HCT116 (cell line): ENCODE measurements around the gene NFAT5. TPM values are rescaled to one million over a fixed set of nuclear protein-coding genes. Genes with fewer than 3 reads are reported as not detected.

Experiments
- ATAC-seq: fragments of 200-7000 bp; cut with Tn5 transposase; 2 replicates; pipeline ENCODE4 v1.9.1; 2020; ENCODE audit warnings: mild to moderate bottlenecking, moderate library complexity
- BruUV-seq: library from RNA; stranded (reverse); fragments of 400-500 nt; replicated peaks from 2 replicates; lab custom pipeline; 2021; lab: Mats Ljungman, UMichigan
- CTCF ChIA-PET: fragments of 300-600 bp; sonication (Branson Sonifier 250); formaldehyde crosslinking; loops from one replicate; lab custom pipeline; 2021; ENCODE audit warnings: antibody characterized with exemption; lab: Charles Lee
- POLR2A ChIA-PET: fragments of 300-600, 350-600 bp; sonication (Branson Sonifier 250); formaldehyde crosslinking; loops from one replicate; lab custom pipeline; 2021; ENCODE audit warnings: antibody characterized with exemption; lab: Charles Lee
- RAD21 ChIA-PET, 2 experiments: fragments of 300-600 bp; sonication (Branson Sonifier 250); formaldehyde crosslinking; loops; one replicate each; lab custom pipeline; 2023; ENCODE audit warnings: low total read pairs in 2 of 2; ENCODE audit not compliant: uncharacterized antibody in 2 of 2, unreplicated experiment in 2 of 2, low non-redundant PET in 1 of 2; lab: Charles Lee
- DNase-seq: peaks from one replicate; pipeline ENCODE4 v3.0.0-alpha.2; 2010; ENCODE audit warnings: low read depth, low spot score
- H2AFZ ChIP-seq: fragments of 200-600 bp; shearing (Covaris generic), sonication (generic); 2 replicates; pipeline ENCODE4 v1.6.1; 2017; ENCODE audit warnings: low read depth, mixed run types, mixed read lengths, antibody characterized with exemption, low read length; ENCODE audit not compliant: poor library complexity, severe bottlenecking
- H3K27ac ChIP-seq: 2 replicates; pipeline ENCODE4 v1.5.1; 2012; ENCODE audit warnings: low read depth, low read length
- H3K27me3 ChIP-seq: fragments of 200-600 bp; sonication (generic); 2 replicates; pipeline ENCODE4 v1.6.1; 2016; ENCODE audit warnings: mixed run types, low read length, mixed read lengths; ENCODE audit not compliant: insufficient read depth
- H3K36me3 ChIP-seq, 2 experiments: fragments of 200-500 bp in 1 of 2; fragments of 200-600 bp in 1 of 2; sonication (Bioruptor generic) in 1 of 2; sonication (generic) in 1 of 2; 2 replicates each; pipeline versions ENCODE4 v1.5.1 to v1.6.1; 2014 to 2016; ENCODE audit warnings: low read length in 2 of 2, inconsistent platforms in 1 of 2, mixed read lengths in 1 of 2, mixed run types in 1 of 2; ENCODE audit not compliant: insufficient read depth in 2 of 2, control insufficient read depth in 1 of 2
- H3K4me1 ChIP-seq, 2 experiments: fragments of 200-600 bp in 1 of 2; sonication (generic) in 1 of 2; 2 replicates each; pipeline versions ENCODE4 v1.5.1 to v1.6.1; 2012 to 2017; ENCODE audit warnings: low read length in 2 of 2, inconsistent platforms in 1 of 2, mild to moderate bottlenecking in 1 of 2, mixed read lengths in 1 of 2, mixed run types in 1 of 2, moderate library complexity in 1 of 2; ENCODE audit not compliant: insufficient read depth in 2 of 2, control insufficient read depth in 1 of 2
- H3K4me2 ChIP-seq: fragments of 200-600 bp; sonication (generic); 2 replicates; pipeline ENCODE4 v1.6.1; 2017; ENCODE audit warnings: mixed run types, low read length, mixed read lengths
- H3K4me3 ChIP-seq, 2 experiments: fragments of 200-600 bp in 1 of 2; sonication (generic) in 1 of 2; replicated peaks in 1 of 2; 2 replicates each; pipeline ENCODE4 v1.5.1; 2011 to 2016; ENCODE audit warnings: low read length in 2 of 2, control low read depth in 1 of 2, low read depth in 1 of 2, mild to moderate bottlenecking in 1 of 2, mixed read lengths in 1 of 2, mixed run types in 1 of 2
- H3K79me2 ChIP-seq: fragments of 200-600 bp; sonication (generic); 2 replicates; pipeline ENCODE4 v1.6.1; 2017; ENCODE audit warnings: mild to moderate bottlenecking, mixed run types, low read length, moderate library complexity, mixed read lengths; ENCODE audit not compliant: insufficient read depth
- H3K9ac ChIP-seq: fragments of 200-600 bp; sonication (generic); 2 replicates; pipeline ENCODE4 v1.6.1; 2016; ENCODE audit warnings: low read length, mixed read lengths
- H3K9me2 ChIP-seq: fragments of 200-600 bp; sonication (generic), shearing (Covaris generic); 2 replicates; pipeline ENCODE4 v1.6.1; 2017; ENCODE audit warnings: mixed run types, mild to moderate bottlenecking, moderate library complexity; ENCODE audit not compliant: insufficient read depth
- H3K9me3 ChIP-seq, 2 experiments: fragments of 200-500 bp in 1 of 2; fragments of 200-600 bp in 1 of 2; sonication (Bioruptor generic) in 1 of 2; sonication (generic) in 1 of 2; 2 replicates each; pipeline ENCODE4 v1.6.1; 2014 to 2017; ENCODE audit warnings: low read length in 2 of 2, mixed read lengths in 2 of 2, inconsistent platforms in 1 of 2, low read depth in 1 of 2, mild to moderate bottlenecking in 1 of 2, mixed run types in 1 of 2, moderate library complexity in 1 of 2; ENCODE audit not compliant: control insufficient read depth in 1 of 2, insufficient read depth in 1 of 2
- H4K20me1 ChIP-seq: fragments of 200-600 bp; sonication (generic), shearing (Covaris generic); 2 replicates; pipeline ENCODE4 v1.6.1; 2017; ENCODE audit warnings: mixed run types, mild to moderate bottlenecking, moderate library complexity; ENCODE audit not compliant: insufficient read depth
- ATF3 ChIP-seq: IDR thresholded peaks from 2 replicates; pipeline ENCODE4 v1.6.1; 2012
- CBX3 ChIP-seq: IDR thresholded peaks from 2 replicates; pipeline ENCODE4 v1.6.1; 2012; ENCODE audit warnings: low read depth
- CEBPB ChIP-seq: IDR thresholded peaks from 2 replicates; pipeline ENCODE4 v1.6.1; 2012; ENCODE audit warnings: low read depth
- CTCF ChIP-seq, 3 experiments: fragments of 200-600 bp in 1 of 3; sonication (generic) in 1 of 3; IDR thresholded peaks in 2 of 3; conservative IDR thresholded peaks in 1 of 3; 2 replicates each; pipeline ENCODE4 v1.5.1; 2012 to 2017; ENCODE audit warnings: low read depth in 2 of 3, low read length in 2 of 3, antibody characterized with exemption in 1 of 3, borderline replicate concordance in 1 of 3, control low read depth in 1 of 3, mild to moderate bottlenecking in 1 of 3, mixed read lengths in 1 of 3, mixed run types in 1 of 3, moderate library complexity in 1 of 3; ENCODE audit not compliant: insufficient read depth in 1 of 3
- EGR1 ChIP-seq: IDR thresholded peaks from 2 replicates; pipeline ENCODE4 v1.6.1; 2012; ENCODE audit warnings: low read depth
- ELF1 ChIP-seq: IDR thresholded peaks from 2 replicates; pipeline ENCODE4 v1.6.1; 2012; ENCODE audit warnings: low read depth, borderline replicate concordance
- EZH2 ChIP-seq: fragments of 200-600 bp; sonication (generic); IDR thresholded peaks from 2 replicates; pipeline ENCODE4 v1.6.1; 2017; ENCODE audit warnings: antibody characterized with exemption, mixed run types
- EZH2phosphoT487 ChIP-seq: fragments of 200-600 bp; IDR thresholded peaks from 2 replicates; pipeline ENCODE4 v1.6.1; 2018; ENCODE audit warnings: antibody characterized with exemption, borderline replicate concordance
- FOSL1 ChIP-seq: IDR thresholded peaks from 2 replicates; pipeline ENCODE4 v1.6.1; 2012; ENCODE audit warnings: low read depth
- POLR2A ChIP-seq: IDR thresholded peaks from 2 replicates; pipeline ENCODE4 v1.7.0; 2011; ENCODE audit warnings: borderline replicate concordance; ENCODE audit not compliant: insufficient read depth, insufficient read length; ENCODE audit errors: extremely low read depth
- POLR2AphosphoS5 ChIP-seq: IDR thresholded peaks from 2 replicates; pipeline ENCODE4 v1.6.1; 2011; ENCODE audit warnings: mild to moderate bottlenecking, low read depth, low read length, moderate library complexity
- REST ChIP-seq: IDR thresholded peaks from 2 replicates; pipeline ENCODE4 v1.6.1; 2012; ENCODE audit warnings: low read depth
- YY1 ChIP-seq: IDR thresholded peaks from 2 replicates; pipeline ENCODE4 v1.6.1; 2011; ENCODE audit warnings: low read length, low read depth, moderate library complexity, mild to moderate bottlenecking; ENCODE audit not compliant: insufficient replicate concordance; ENCODE audit errors: extremely low read depth
- ZFX ChIP-seq: fragments of 450-650 bp; IDR thresholded peaks from 2 replicates; pipeline ENCODE4 v1.6.1; 2017
- intact Hi-C: fragments of 100-400 bp; cut with micrococcal nuclease; formaldehyde crosslinking; loops from 2 replicates; pipeline ENCODE4 v1.10.0; 2022
- total RNA-seq: library from RNA; stranded (reverse); gene quantifications from one replicate; pipeline ENCODE4 v1.2.1, GENCODE V29; 2021; ENCODE audit not compliant: unreplicated experiment
- TF ChIP-seq, protein P1 (sequence below): IDR thresholded peaks from 2 replicates; pipeline ENCODE4 v1.6.1; 2011; ENCODE audit warnings: mild to moderate bottlenecking, low read length, moderate library complexity; ENCODE audit not compliant: insufficient replicate concordance; ENCODE audit errors: extremely low read depth

Gene NFAT5
- total RNA-seq, 1 experiment from 2014 or later, result 67.4 TPM

DNA sequence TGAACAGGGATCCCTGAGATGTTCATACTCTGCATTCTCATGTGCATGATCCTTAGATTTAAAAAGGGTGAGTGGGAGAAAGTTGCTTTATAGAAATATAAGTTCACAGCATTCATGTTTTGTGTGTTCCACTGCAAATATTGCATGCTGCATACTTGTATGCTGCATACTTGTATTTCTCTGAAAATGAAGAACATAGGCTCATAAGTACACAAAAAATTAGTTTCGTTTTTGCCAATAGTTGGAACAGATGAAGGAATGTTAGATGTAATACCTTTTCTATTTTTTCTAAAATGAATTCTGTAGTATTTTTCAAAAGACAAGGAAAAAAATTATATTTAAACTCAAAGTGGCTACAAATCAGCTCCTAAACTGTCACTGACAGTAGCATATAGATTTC, 79.0 kb downstream of the NFAT5 start:
- Histone ChIP-seq H4K20me1 (peaks cover 15% of the 10 kb centered on the region; the same call in 1 of the 2 replicates), H3K27me3 (no peaks in the 10 kb centered on the region), H3K4me3 (no peak overlapping the region), H3K9ac (no peak overlapping the region), H3K79me2 (peaks cover 98% of the 10 kb centered on the region), H3K4me2 (no peak overlapping the region), H2AFZ (no peak overlapping the region), H3K9me2 (no peaks in the 10 kb centered on the region), H3K4me1 (0 out of 4 replicates have a peak, but pooled peaks cover 0 to 3% of the 10 kb centered on the region in 2 experiments), H3K27ac (no peak overlapping the region), H3K9me3 (no peaks in the 10 kb centered on the region), H3K36me3 (peaks cover 24 to 30% of the 10 kb centered on the region in 2 experiments)
- no peak for TF ChIP-seq EZH2
- TF ChIP-seq ELF1, result no peak
- TF ChIP-seq POLR2AphosphoS5, result no peak
- no peak for TF ChIP-seq CEBPB
- TF ChIP-seq ATF3, result no peak
- no peak for TF ChIP-seq CBX3
- no peak for TF ChIP-seq CTCF (IDR thresholded peaks at IDR 0.05 in 2 of 3, conservative IDR thresholded peaks at IDR 0.05 in 1 of 3; ENCODE audit: borderline replicate concordance in 1 of 3, insufficient read depth in 1 of 3, low read depth in 2 of 3, low read length in 2 of 3)
- TF ChIP-seq REST, result no peak
- TF ChIP-seq, protein P1, sequence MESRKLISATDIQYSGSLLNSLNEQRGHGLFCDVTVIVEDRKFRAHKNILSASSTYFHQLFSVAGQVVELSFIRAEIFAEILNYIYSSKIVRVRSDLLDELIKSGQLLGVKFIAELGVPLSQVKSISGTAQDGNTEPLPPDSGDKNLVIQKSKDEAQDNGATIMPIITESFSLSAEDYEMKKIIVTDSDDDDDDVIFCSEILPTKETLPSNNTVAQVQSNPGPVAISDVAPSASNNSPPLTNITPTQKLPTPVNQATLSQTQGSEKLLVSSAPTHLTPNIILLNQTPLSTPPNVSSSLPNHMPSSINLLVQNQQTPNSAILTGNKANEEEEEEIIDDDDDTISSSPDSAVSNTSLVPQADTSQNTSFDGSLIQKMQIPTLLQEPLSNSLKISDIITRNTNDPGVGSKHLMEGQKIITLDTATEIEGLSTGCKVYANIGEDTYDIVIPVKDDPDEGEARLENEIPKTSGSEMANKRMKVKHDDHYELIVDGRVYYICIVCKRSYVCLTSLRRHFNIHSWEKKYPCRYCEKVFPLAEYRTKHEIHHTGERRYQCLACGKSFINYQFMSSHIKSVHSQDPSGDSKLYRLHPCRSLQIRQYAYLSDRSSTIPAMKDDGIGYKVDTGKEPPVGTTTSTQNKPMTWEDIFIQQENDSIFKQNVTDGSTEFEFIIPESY, result no peak
- no peak for TF ChIP-seq EGR1
- TF ChIP-seq POLR2A, result no peak
- no peak for TF ChIP-seq EZH2phosphoT487
- TF ChIP-seq FOSL1, result no peak
- no peak for TF ChIP-seq ZFX
- TF ChIP-seq YY1, result no peak
- RAD21 ChIA-PET, result no interaction called here
- CTCF ChIA-PET, result no interaction called here
- intact Hi-C loops, result no loop called here
- no peak for DNase-seq
- ATAC-seq, result no peak
- no TSS peak for BruUV-seq
- POLR2A ChIA-PET, result no interaction called here
